K562 treated with DMSO at 1 percent for 12 hours (cell line): ENCODE results near the gene KRTAP5-7. TPM values are rescaled to one million over a fixed set of nuclear protein-coding genes. Genes with fewer than 3 reads are reported as not detected.

ENCODE experiments used
- total RNA-seq: library from RNA; unstranded; fragments of 300-600 nt; gene quantifications from 2 replicates; pipeline ENCODE4 v1.2.3, GENCODE V29; 2022; ENCODE audit not compliant: insufficient read depth

Gene KRTAP5-7
- total RNA-seq: not detected in 2 replicates

GRCh38 chr11:71526796-71527575, at the start of gene KRTAP5-7:
TSS of gene KRTAP5-7 (plus strand) at chr11:71527267. CDS start at chr11:71527301, 34 bp downstream.

GRCh38 chr11:71537977-71538665, 11.1 kb downstream of the KRTAP5-7 start, which contains the start of gene KRTAP5-8:
TSS of gene KRTAP5-8 (plus strand) at chr11:71538025. CDS start at chr11:71538056, 31 bp downstream.

GRCh38 chr11:71548120-71548519, 21.1 kb downstream of the KRTAP5-7 start, which contains the start of gene KRTAP5-9:
TSS of gene KRTAP5-9 (plus strand) at chr11:71548420. CDS start at chr11:71548658, 238 bp downstream.

GRCh38 chr11:71565263-71565662, 38.2 kb downstream of the KRTAP5-7 start, which contains the start of gene KRTAP5-10:
TSS of gene KRTAP5-10 (plus strand) at chr11:71565563. CDS start at chr11:71565588, 25 bp downstream.

Other genes starting within 250 kb of the KRTAP5-7 start
- gene DHCR7, start 78.9 kb upstream of the KRTAP5-7 start, total RNA-seq: 37.4 and 59.9 TPM in 2 replicates
- 39.4 and 70.2 TPM in 2 replicates for gene NADSYN1, start 74.1 kb upstream of the KRTAP5-7 start, total RNA-seq
- not detected in 2 replicates for gene KRTAP5-8, start 10.8 kb downstream of the KRTAP5-7 start, total RNA-seq
- not detected in 2 replicates for gene KRTAP5-9, start 21.2 kb downstream of the KRTAP5-7 start, total RNA-seq
- not detected in 2 replicates for gene KRTAP5-10, start 38.3 kb downstream of the KRTAP5-7 start, total RNA-seq
- gene KRTAP5-11, start 55.6 kb downstream of the KRTAP5-7 start, total RNA-seq: not detected in 2 replicates